ENCODE measurements around the gene HEY2. TPM values are rescaled to one million over a fixed set of nuclear protein-coding genes. Genes with fewer than 3 reads are reported as not detected.

HEY2 gene
- total RNA-seq, 1 donor from 2014 or later: 57.5 TPM

GRCh38 chr6:125742024-125742423 lies 7.4 kb upstream of the HEY2 start:
- ATAC-seq (no peak), DNase-seq (ENCODE audit: missing footprints) (no peak)
- intact Hi-C loops (cut with DNase I): loop anchor here (2.0 kb wide), 1 partner anchor 69 kb away; no protein-coding TSS in a partner anchor

- intact Hi-C loops (cut with DNase I): loop anchor here (2.0 kb wide), 1 partner anchor 70 kb away; no protein-coding TSS in a partner anchor
- ATAC-seq: no peak
- DNase-seq (ENCODE audit: missing footprints): no peak
Observed at GRCh38 chr6:125742464-125743120, 6.8 kb upstream of the HEY2 start.

- ATAC-seq (no peak), DNase-seq (ENCODE audit: missing footprints) (no peak)
- intact Hi-C loops (cut with DNase I): loop anchor here (2.0 kb wide), 1 partner anchor 71 kb away; no protein-coding TSS in a partner anchor
Observed at GRCh38 chr6:125743604-125744003, 5.8 kb upstream of the HEY2 start.

GRCh38 chr6:125745281-125746018 lies 4.0 kb upstream of the HEY2 start:
- intact Hi-C loops (cut with DNase I): no loop called here
- DNase-seq (ENCODE audit: missing footprints): no peak
- no peak for ATAC-seq

GRCh38 chr6:125746019-125746414 lies 3.4 kb upstream of the HEY2 start:
- ATAC-seq: no peak
- intact Hi-C loops (cut with DNase I): no loop called here
- no peak for DNase-seq (ENCODE audit: missing footprints)

- ATAC-seq (peak; percentile 38), DNase-seq (ENCODE audit: missing footprints) (peak; percentile 83)
- intact Hi-C loops (cut with DNase I): no loop called here
Observed at GRCh38 chr6:125746731-125747588, 2.5 kb upstream of the HEY2 start.

GRCh38 chr6:125747589-125748405 lies 1.6 kb upstream of the HEY2 start:
- intact Hi-C loops (cut with DNase I): loop anchor here (2.0 kb wide), 1 partner anchor 163 kb away; no protein-coding TSS in a partner anchor
- DNase-seq (ENCODE audit: missing footprints) (peak; percentile 84), ATAC-seq (no peak)

- DNase-seq (ENCODE audit: missing footprints): no peak
- intact Hi-C loops (cut with DNase I): loop anchor here (2.0 kb wide), 1 partner anchor 164 kb away; no protein-coding TSS in a partner anchor
- ATAC-seq: no peak
Observed at GRCh38 chr6:125748406-125749172, 843 bp upstream of the HEY2 start.

GRCh38 chr6:125749865-125750691 lies 646 bp downstream of the HEY2 start:
- intact Hi-C loops (cut with DNase I): loop anchor here (1.0 to 10.0 kb wide), 5 partner anchors 165 to 595 kb away; partner anchors contain the start of gene TPD52L1
- DNase-seq (ENCODE audit: missing footprints): peak; percentile 72
- ATAC-seq: peak; percentile 9

- intact Hi-C loops (cut with DNase I): loop anchor here (1.0 to 10.0 kb wide), 4 partner anchors 214 to 596 kb away; partner anchors contain the start of gene TPD52L1
- DNase-seq (ENCODE audit: missing footprints) (no peak), ATAC-seq (no peak)
Observed at GRCh38 chr6:125750692-125751333, 1.4 kb downstream of the HEY2 start.

GRCh38 chr6:125751334-125751916 lies 2.0 kb downstream of the HEY2 start:
- intact Hi-C loops (cut with DNase I): loop anchor here (5.0 to 10.0 kb wide), 3 partner anchors 214 to 597 kb away; partner anchors contain the start of gene TPD52L1
- ATAC-seq: no peak
- DNase-seq (ENCODE audit: missing footprints): no peak

- DNase-seq (ENCODE audit: missing footprints) (no peak), ATAC-seq (no peak)
- intact Hi-C loops (cut with DNase I): loop anchor here (5.0 to 10.0 kb wide), 3 partner anchors 215 to 598 kb away; partner anchors contain the start of gene TPD52L1
Observed at GRCh38 chr6:125752773-125753172, 3.3 kb downstream of the HEY2 start.

GRCh38 chr6:125753218-125753936 lies 3.9 kb downstream of the HEY2 start:
- ATAC-seq: no peak
- intact Hi-C loops (cut with DNase I): loop anchor here (5.0 to 10.0 kb wide), 3 partner anchors 216 to 599 kb away; partner anchors contain the start of gene TPD52L1
- no peak for DNase-seq (ENCODE audit: missing footprints)

GRCh38 chr6:125753937-125754259 lies 4.5 kb downstream of the HEY2 start:
- intact Hi-C loops (cut with DNase I): loop anchor here (5.0 to 10.0 kb wide), 3 partner anchors 217 to 599 kb away; partner anchors contain the start of gene TPD52L1
- no peak for DNase-seq (ENCODE audit: missing footprints)
- no peak for ATAC-seq

- intact Hi-C loops (cut with DNase I): loop anchor here (5.0 to 10.0 kb wide), 3 partner anchors 217 to 600 kb away; partner anchors contain the start of gene TPD52L1
- ATAC-seq (no peak), DNase-seq (ENCODE audit: missing footprints) (no peak)
Observed at GRCh38 chr6:125754566-125754965, 5.1 kb downstream of the HEY2 start.

Data from Right ventricle myocardium inferior (tissue), 1 donor.